Activated CD8-positive, alpha-beta T cell treated with anti-CD3 and anti-CD28 coated beads for 36 hours (primary cell): Measurements from ENCODE around the gene COL5A1. TPM values are rescaled to one million over a fixed set of nuclear protein-coding genes. Genes with fewer than 3 reads are reported as not detected.

ENCODE experiments used
- ATAC-seq: fragments of 200-7000 bp; cut with Tn5 transposase; one replicate; pipeline ENCODE4 v1.10.0; 2021; ENCODE audit warnings: mild to moderate bottlenecking, moderate library complexity
- CTCF ChIA-PET: fragments of 350-600 bp; sonication (Branson Sonifier 250); formaldehyde crosslinking; loops from one replicate; lab custom pipeline; 2021; ENCODE audit warnings: antibody characterized with exemption; lab: Charles Lee
- POLR2A ChIA-PET: fragments of 350-600 bp; sonication (Branson Sonifier 250); formaldehyde crosslinking; loops from one replicate; lab custom pipeline; 2021; ENCODE audit warnings: antibody characterized with exemption; lab: Charles Lee
- DNase-seq: peaks from one replicate; pipeline ENCODE4 v3.0.0-alpha.2; 2020
- H3K27ac Mint-ChIP-seq: one replicate; pipeline ENCODE4 v1.8.0; 2021; ENCODE audit warnings: mild to moderate bottlenecking, mixed read lengths
- H3K27me3 Mint-ChIP-seq: one replicate; pipeline ENCODE4 v1.8.0; 2021; ENCODE audit warnings: mixed read lengths
- H3K36me3 Mint-ChIP-seq: one replicate; pipeline ENCODE4 v1.8.0; 2021; ENCODE audit warnings: low read depth, mixed read lengths
- H3K4me1 Mint-ChIP-seq: one replicate; pipeline ENCODE4 v1.8.0; 2021; ENCODE audit warnings: low read depth, mixed read lengths
- H3K4me3 Mint-ChIP-seq: one replicate; pipeline ENCODE4 v1.8.0; 2021; ENCODE audit warnings: mild to moderate bottlenecking, moderate library complexity, mixed read lengths
- H3K9me3 Mint-ChIP-seq: one replicate; pipeline ENCODE4 v1.8.0; 2021; ENCODE audit warnings: mixed read lengths
- CTCF ChIP-seq: fragments of 200-600 bp; IDR thresholded peaks from one replicate; pipeline ENCODE4 v1.8.0; 2022; ENCODE audit warnings: antibody characterized with exemption, mild to moderate bottlenecking
- intact Hi-C: fragments of 100-400 bp; cut with micrococcal nuclease; formaldehyde crosslinking; loops from one replicate; pipeline ENCODE4 v1.10.0; 2022
- total RNA-seq, 2 experiments: library from RNA; stranded (reverse); gene quantifications; one replicate each; pipeline ENCODE4 v1.2.3, GENCODE V29; 2021

COL5A1 gene
- total RNA-seq, 2 experiments from 2014 or later = 0.29 to 0.34 TPM

- H3K4me1 Mint-ChIP-seq = no peaks in the 10 kb centered on the region
- no peaks in the 10 kb centered on the region for H3K27me3 Mint-ChIP-seq
- no peak for TF ChIP-seq CTCF
- no peaks in the 10 kb centered on the region for H3K9me3 Mint-ChIP-seq
- no peak overlapping the region for H3K27ac Mint-ChIP-seq
- ChIA-PET CTCF (no interaction called here), POLR2A (no interaction called here)
- intact Hi-C loops = no loop called here
- H3K36me3 Mint-ChIP-seq = no peaks in the 10 kb centered on the region
- no peak overlapping the region for H3K4me3 Mint-ChIP-seq
- DNase-seq (no peak), ATAC-seq (no peak)
Measured at GRCh38 chr9:134828892-134829291, 187.3 kb downstream of the COL5A1 start.

DNA sequence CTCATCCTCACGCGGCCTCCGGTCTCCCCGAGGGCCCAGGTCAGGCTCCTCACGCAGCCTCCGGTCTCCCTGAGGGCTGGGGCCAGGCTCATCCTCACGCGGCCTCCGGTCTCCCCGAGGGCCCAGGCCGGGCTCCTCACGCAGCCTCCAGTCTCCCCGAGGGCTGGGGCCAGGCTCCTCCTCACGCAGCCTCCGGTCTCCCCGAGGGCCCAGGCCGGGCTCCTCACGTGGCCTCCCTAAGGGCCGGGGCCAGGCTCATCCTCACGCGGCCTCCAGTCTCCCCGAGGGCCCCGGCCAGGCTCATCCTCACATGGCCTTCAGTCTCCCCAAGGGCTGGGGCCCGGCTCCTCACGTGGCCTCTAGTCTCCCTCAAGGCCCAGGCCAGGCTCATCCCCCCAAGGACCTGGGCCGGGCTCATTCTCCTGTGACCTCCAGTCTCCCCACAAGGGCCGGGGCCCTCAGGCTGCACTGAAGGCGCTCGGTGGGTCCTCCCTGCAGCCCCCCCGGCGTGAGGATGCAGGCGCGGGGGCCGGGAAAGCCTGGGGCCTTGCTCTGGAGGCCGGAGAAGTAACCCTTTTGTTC is 187.8 kb downstream of the COL5A1 start:
- no peaks in the 10 kb centered on the region for H3K27me3 Mint-ChIP-seq
- H3K4me3 Mint-ChIP-seq = no peak overlapping the region
- no peaks in the 10 kb centered on the region for H3K9me3 Mint-ChIP-seq
- POLR2A ChIA-PET = no interaction called here
- CTCF ChIA-PET = no interaction called here
- intact Hi-C loops = no loop called here
- TF ChIP-seq CTCF = no peak
- no peaks in the 10 kb centered on the region for H3K36me3 Mint-ChIP-seq
- no peak overlapping the region for H3K27ac Mint-ChIP-seq
- DNase-seq (no peak), ATAC-seq (no peak)
- H3K4me1 Mint-ChIP-seq = no peaks in the 10 kb centered on the region

DNA sequence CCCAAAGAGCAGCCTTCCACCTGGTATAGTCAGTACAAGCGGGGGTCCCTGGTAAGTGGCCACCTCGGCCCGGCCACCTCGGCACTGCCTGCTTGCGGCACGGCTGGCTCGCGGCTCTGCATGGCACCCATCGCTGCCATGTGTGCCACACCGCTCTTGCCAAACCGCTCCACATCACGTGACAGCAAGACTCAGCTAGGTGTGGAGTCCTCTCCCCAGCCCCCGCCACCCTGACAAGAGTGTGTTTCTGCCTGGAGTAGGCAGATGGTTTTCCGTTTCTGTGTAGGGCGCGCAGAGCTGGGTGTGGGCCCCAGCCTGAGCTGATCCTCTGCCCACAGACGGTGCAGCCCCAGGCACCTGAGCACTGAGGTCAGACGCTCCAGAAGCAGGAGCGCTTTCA is 188.5 kb downstream of the COL5A1 start:
- no peaks in the 10 kb centered on the region for H3K36me3 Mint-ChIP-seq
- H3K4me3 Mint-ChIP-seq = no peak overlapping the region
- H3K9me3 Mint-ChIP-seq = no peaks in the 10 kb centered on the region
- no peaks in the 10 kb centered on the region for H3K27me3 Mint-ChIP-seq
- H3K27ac Mint-ChIP-seq = no peak overlapping the region
- ATAC-seq (no peak), DNase-seq (no peak)
- no peaks in the 10 kb centered on the region for H3K4me1 Mint-ChIP-seq
- CTCF ChIA-PET = no interaction called here
- POLR2A ChIA-PET = no interaction called here
- no peak for TF ChIP-seq CTCF
- intact Hi-C loops = no loop called here

GRCh38 chr9:134830926-134831720 is 189.5 kb downstream of the COL5A1 start:
- CTCF ChIA-PET = interaction anchor here (1.2 kb wide), 1 partner anchor 587 kb away, joined by 3 read pairs; no protein-coding TSS in a partner anchor
- H3K4me1 Mint-ChIP-seq = no peaks in the 10 kb centered on the region
- POLR2A ChIA-PET = no interaction called here

More at GRCh38 chr9:134830926-134831720, 189.5 kb downstream of the COL5A1 start:
- Mint-ChIP-seq H3K27me3 (no peaks in the 10 kb centered on the region), H3K27ac (no peak overlapping the region), H3K36me3 (no peaks in the 10 kb centered on the region), H3K9me3 (no peaks in the 10 kb centered on the region), H3K4me3 (no peak overlapping the region)
- ATAC-seq (no peak), DNase-seq (no peak)
- no peak for TF ChIP-seq CTCF
- intact Hi-C loops = no loop called here
